Activated effector memory CD4-positive, alpha-beta T cell treated with anti-CD3 and anti-CD28 coated beads, Interleukin-2, amount 50 U/mL, for 16 hours (primary cell): Measurements from ENCODE around the gene MAPK14.
"Not testable (repeated sequence)": the region's sequence is repeated elsewhere in the genome, so short reads cannot be mapped to it uniquely, and the experiment has no call there.

Source experiments
- DNase-seq: peaks from one replicate; pipeline ENCODE4 v3.0.0-alpha.2; 2020

Gene MAPK14

DNA sequence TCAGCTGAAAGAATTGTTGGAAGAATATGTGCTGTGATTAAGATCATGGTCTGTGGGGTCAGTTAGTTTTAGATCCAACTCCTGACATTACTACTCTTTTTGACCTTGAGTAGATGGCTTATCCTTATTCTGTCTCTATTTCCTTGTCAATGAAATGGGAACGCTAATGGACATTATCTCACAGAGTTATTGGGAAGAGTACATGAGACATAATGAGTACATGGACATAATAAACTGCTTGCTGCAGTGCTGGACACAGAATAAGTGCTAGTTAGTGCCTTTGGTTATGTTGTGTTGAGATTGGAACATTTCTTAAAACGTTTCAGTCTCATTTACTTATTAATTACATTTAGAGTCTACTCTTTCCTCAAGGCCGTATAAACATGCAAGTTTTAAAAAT lies 42.6 kb downstream of the MAPK14 start:
- DNase-seq: no peak

DNA sequence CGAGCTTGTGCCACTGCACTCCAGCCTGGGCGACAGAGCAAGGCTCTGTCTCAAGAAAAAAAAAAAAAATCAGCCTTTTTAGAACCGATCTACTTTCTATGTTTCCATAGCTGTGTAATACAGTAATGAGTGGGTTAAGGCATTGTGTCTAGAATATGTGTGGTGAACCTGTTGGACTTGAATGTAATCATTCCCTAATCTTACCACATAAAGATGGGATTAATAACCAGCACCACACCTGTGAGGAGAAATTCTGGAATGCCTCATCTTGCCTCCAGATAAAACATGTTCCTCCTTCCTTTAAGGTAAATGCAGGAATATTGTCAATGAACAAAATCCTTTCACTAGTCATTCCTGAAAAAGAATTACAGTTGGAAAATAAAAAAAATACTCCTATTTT lies 43.7 kb downstream of the MAPK14 start:
- DNase-seq: no peak

DNA sequence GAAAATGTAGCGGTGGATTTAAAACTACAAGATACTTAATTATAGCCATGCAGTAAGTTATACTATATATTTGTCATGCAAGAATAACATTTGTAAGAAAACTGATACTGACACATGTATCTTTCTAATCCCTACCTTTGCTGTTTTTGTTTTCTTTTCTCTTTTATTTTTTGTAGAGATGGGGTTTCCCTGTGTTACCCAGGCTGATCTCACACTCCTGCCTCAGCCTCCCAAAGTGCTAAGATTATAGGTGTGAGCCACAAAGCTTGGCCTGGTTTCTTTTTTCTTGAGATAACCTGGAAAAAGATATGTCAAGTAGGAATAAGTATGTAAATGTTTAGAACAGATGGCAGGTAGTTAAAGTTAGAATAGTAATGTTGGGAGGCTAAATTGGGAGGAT lies 44.1 kb downstream of the MAPK14 start:
- DNase-seq: no peak

DNA sequence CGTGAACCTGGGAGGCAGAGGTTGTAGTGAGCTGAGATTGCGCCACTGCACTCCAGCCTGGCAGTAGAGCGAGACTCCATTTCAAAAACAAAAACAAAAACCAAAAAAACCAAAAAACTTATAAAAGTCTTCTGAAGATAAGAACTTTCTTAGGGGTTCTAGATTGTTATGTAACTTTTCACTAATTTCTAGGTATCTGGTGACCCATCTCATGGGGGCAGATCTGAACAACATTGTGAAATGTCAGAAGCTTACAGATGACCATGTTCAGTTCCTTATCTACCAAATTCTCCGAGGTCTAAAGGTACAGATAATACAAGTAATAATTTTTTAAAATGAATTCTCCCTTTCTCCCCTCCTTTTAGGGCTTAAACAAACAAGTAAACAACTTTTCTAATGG lies 45.1 kb downstream of the MAPK14 start:
- DNase-seq: no peak

DNA sequence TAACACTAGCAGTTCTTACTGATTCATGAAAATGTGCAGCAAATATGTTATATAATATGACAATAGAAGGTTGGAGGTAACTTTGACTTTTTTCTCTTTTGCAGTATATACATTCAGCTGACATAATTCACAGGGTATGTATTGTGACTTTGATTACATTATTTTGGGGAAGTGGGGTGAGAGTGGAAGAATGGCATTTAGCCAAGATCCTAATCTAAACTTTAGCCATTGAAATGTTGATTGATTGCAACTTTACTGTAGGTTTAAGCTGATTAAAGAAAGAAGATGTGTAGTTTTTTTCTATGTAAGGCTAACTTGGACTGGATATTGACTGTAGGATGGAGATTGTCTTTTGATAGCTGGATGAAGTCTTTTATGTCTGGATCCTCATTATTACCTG lies 46.0 kb downstream of the MAPK14 start:
- no peak for DNase-seq

DNA sequence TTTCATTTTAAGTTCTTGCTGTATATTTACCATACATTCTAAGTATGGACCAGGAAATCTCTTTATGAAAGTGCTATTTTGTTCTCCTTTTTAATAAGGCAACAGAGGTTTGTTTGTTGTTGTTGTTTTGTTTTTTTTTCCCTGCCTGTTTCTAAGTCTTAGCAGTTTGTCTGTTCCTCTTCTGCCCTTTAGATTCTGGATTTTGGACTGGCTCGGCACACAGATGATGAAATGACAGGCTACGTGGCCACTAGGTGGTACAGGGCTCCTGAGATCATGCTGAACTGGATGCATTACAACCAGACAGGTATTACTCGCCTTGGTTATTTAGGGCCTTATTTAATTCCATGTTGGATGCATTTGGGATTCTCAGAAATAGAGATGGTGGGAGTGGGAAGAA lies 48.0 kb downstream of the MAPK14 start:
- no peak for DNase-seq

DNA sequence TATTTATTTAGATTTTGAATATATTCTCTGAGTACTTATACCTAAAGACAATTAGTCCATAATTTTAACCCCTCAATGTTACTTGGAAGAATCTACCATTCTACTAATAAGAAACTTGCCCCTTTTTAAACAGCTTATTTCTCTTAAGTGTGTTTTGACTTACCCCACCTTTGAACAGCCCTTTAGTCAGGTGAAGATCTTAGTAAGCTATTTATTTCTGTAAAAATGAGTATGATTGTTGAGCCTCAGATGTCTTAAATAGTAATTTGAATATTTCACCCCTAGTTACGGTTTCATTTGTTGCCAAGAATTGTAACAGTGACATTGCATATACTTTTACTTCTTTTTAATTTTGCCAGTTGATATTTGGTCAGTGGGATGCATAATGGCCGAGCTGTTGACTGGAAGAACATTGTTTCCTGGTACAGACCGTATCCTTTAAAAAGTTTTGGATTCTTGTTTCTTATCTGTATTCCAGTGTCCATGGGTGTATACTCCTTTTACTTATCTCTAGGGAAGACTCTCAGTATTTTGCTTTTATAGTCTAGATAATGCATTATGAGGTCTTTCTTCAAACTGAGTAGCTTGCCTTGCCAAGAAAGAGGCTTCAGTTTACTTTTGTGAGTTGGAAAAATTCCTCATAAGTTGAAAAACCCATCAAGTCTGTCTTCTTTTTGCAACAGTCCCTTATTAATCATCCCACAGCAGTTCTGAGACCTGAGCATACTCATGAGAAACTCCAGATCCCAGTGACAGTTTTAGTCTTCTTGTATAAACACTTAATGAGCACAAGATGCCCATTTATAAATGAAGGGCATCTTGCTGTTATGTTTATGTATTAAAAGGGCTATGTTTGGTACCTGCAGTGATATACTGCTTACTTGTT lies 48.8 kb downstream of the MAPK14 start:
- no peak for DNase-seq

DNA sequence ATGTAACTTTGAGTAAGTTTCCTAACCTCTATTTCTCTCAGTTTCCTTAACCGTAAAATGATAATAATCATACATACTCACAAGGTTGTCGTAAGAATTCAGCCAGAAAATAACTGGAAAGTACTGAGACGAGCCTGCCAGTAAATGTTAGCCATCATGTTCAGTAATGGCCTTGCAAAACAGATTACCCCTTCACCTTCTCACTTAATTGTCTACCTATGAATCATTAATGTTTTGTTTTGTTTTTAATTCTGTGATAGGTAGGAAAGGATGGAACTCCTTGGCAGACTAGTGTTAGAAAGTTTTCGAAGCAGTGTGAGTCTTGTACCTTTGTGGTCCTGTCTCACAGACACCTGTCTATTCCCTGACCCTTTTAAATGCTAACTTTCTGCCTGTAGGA lies 50.6 kb downstream of the MAPK14 start:
- no peak for DNase-seq

DNA sequence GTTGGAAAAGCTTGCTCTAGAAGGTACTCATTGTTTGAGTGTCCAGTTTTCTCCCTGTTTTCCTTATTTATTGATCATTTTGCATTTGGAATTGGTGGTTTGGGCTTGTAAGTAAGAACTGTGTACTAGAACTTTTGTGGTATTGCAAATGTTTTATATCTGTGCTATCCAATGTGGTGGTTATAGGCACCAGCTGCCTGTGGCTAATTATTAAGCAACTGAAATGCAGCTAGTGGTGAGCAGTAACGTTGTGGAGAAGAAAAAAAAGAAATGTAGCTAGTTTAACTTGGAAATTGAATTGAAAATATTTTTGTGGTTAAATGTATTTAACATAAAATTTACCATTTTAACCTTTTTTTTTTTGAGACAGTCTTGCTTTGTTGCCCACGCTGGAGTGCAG lies 52.0 kb downstream of the MAPK14 start:
- no peak for DNase-seq

DNA sequence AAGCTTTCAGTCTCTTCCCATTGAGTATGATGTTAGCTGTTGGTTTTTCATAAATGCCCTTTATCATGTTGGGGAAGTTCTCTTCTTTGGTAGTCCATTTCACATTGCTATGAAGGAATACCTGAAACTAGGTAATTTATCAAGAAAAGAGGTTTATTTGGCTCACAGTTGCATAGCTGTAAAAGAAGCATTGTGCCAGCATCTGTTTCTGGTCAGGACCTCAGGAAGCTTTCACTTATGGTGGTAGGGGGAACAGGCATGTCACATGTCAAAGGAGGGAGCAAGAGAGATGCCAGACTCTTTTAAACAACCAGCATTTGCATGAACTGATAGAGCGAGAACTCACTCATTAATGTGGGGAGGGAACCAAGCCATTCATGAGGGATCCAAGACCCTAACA lies 54.7 kb downstream of the MAPK14 start:
- no peak for DNase-seq

DNA sequence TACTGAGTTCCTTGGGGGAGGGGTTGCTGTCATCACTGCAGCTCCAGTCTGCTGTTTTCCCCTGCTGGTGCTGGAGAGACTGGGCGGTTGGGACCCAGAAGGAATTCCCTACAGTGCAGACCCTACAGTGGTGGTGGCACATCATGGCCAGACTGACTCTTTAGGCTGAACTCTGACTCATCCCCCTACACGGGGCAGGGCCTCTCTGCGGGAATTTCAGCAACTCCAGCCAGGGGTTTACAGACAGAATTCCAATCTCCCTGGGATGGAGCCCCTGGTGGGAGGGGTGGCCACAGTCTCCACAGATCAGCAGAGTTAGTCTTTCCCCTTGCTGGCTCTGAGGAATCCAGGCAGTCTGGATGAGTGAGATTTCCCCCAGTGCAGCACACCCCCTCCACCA lies 55.8 kb downstream of the MAPK14 start:
- DNase-seq: no peak

DNA sequence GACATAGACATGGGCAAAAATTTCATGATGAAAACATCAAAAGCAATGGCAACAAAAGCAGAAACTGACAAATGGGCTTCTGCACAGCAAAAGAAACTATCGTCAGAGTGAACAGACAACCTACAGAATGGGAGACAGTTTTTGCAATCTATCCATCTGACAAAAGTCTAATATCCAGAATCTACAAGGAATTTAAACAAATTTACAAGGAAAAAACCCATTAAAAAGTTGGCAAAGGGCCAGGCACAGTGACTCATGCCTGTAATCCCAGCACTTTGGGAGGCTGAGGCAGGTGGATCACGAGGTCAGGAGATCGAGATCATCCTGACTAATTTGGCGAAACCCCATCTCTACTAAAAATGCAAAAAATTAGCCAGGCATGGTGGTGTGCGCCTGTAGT lies 60.6 kb downstream of the MAPK14 start:
- not testable (repeated sequence) for DNase-seq

DNA sequence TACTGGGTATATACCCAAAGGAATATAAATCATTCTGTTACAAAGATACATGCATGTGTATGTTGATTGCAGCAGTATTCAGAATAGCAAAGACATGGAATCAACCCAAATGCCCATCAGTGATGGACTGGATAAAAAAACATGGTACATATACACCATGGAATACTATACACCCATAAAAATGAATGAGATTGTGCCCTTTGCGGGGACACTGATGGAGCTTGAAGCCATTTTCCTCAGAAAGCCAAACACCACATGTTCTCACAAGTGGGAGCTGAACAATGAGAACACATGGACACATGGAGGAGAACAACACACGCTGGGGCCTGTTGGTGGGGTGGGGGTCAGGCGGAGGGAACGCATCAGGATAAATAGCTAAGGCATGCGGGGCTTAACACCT lies 61.4 kb downstream of the MAPK14 start:
- DNase-seq: no peak

DNA sequence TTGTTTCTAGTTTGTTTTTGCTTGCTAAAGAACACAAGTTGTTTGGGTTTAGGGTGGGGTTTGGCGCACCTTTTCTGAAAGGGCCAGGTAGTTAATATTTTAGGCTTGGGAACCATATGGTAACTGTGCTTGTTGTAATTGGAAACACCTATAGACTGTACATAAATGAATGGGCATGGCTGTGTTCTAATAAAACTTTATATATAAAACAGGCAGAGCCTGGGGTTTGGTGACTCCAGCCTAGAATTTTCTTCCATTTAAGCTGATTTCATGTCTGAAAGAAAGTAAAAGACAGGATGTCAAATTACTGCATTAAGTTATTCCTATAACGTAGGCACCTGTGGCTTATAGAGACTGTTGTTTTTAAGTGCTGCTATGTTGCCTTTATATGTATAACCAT lies 66.6 kb downstream of the MAPK14 start:
- no peak for DNase-seq

DNA sequence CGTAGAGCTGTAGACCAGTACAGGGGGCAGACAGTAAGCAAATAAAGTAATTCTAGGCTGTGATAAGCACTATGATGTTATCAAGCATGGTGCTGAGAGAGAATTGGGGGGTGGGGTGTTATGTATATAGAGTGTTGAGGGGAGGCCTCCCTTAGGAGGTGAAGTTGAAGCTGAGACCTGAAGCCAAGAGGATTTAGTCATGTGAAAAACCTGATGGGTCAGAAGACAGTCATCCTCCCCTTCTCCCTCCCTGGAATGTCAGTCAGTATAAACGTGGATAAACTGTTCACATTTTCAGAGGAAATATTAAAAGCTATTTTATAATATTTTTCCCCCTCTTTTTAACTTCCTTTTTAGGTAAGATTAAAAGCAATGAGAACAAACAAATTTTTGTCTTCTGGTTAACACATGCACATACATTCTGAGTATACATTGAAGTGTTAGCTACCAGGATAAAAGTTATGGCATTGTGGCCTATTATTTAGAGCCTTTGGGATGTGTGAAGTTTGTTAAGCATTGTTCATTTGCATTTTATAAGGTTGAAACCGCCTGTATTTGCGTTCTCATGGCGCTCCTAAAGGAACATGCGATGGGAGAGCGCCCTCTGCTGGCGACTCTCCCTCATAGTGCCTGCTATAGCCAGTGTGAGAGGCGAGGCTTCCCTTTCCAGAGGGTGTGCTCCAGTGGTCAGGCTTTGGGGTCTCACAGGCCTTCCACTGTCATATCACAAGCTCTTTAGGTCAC lies 67.3 kb downstream of the MAPK14 start:
- DNase-seq: peak; percentile 93

DNA sequence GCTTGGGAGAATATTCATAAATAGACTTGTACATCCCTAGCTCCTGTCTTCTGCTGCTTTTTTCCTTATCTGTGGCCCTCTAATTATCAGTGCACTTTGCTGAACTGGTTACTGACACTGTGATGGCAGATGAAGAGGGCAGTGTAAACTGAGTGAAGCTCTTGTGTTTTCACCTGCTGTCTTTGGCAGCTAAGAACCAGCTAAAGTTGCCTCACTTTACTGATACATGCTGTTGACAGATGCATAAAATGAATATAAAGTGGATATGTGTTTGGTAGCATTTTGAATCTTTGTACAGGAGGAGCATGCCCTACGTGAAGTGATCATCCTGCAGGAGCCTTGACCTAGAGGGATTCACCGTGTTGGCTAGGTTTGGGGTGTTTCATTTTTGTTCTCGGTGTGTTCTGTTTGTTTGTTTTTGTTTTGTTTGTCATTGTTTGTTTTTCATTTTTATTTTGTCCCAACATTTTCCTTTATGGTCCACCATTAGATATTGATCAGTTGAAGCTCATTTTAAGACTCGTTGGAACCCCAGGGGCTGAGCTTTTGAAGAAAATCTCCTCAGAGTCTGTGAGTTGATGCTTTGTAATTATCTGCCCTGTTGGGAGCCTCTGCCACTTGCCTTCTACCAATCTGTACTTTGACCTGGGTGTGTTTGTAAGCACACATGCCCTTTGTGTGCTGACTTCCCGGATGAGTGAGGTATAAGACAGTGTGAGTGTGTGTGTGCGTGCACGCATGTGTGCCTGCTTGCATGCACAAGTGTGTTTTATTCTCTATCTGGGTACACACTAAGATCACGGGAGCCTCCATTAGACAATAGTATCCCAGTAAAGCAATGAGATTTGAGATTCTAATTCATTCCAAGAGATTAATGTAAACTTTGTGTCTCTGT lies 68.1 kb downstream of the MAPK14 start:
- no peak for DNase-seq

DNA sequence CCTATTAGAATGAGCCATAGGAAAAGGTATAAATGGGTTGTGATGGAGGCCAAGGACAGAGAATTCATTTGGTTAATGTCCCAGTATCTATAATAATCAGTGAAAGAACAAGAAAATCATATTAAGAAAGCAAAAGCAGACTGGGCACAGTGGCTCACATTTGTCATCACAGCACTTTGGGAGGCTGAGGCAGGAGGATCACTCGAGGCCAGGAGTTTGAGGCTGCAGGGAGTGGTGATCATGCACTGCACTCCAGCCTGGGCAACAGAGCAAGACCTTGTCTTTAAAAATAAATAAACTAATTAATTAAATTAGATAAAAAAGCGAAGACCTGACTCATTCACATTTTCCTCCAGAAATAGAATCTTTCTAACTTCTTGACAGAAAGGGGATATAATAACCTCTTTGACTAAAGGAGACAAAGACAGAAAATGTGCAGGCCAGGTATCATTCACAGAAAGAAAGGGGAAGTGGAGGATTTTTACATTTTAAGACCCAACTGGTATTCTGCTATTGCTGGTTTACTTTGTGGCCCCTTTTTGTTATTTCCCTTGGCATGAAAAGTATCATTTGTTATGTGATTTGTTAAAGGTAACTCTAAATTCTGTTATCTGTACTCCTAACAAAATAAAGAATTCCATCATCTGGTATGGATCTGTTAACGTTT lies 70.8 kb downstream of the MAPK14 start:
- DNase-seq: no peak

DNA sequence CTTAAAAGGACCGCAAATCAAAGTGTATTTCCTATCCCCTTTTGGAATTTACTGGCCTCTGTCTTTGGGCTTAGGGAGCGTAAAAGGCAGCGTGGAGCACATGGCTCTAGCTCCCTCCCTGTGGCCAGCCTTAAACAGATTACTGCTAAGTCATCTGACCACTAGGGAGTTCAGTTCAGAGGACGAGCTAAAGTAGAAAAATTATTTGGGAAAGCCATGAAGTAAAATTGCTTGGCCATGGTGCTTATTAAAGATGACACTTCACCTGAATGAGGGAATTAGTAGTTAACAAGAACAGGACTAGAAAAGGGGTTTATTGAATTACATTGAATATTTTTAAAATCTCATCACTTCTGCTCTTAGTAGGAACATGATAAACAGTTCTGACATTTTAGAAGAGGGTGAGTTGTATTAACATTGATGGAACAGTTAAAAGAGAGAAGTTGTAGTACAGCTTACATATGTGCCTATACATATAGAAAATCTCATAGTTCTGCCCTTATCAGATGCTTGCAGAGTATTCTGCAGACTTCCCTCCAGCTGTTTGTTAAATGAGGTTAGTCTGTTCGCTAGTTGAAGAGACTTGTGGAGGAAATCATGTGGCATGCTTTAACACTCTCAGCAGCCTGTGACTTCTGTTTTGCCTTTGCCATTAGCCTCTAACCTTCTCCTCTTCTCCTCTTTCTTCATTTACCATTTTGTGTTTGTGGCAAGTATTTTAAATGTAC lies 71.5 kb downstream of the MAPK14 start:
- no peak for DNase-seq

DNA sequence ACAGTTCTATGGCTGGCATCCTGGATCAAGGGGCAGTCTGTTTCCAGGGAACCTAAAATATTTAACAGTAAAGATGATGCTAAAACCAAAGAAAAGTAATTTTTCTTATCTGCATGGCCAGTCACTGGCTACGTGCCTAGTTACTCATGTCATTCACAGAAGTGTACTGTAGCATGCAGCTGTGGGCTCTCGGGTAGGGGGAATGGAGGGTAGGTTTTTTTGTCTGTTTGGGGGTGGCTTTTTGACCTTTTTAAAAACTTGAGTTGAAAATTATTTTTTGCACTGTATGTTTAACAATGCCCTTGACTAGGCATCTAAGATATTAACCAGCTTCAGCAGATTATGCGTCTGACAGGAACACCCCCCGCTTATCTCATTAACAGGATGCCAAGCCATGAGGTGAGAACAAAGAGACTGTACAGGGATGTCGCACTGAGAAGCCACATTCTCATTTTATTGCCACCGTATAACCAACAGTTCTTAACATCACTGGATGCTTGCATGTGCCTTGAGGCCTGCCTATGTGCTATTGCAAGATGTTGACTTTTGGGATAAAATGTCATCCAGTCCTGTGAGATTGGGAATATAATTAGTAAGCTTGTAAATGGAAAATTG lies 72.4 kb downstream of the MAPK14 start:
- DNase-seq: no peak

DNA sequence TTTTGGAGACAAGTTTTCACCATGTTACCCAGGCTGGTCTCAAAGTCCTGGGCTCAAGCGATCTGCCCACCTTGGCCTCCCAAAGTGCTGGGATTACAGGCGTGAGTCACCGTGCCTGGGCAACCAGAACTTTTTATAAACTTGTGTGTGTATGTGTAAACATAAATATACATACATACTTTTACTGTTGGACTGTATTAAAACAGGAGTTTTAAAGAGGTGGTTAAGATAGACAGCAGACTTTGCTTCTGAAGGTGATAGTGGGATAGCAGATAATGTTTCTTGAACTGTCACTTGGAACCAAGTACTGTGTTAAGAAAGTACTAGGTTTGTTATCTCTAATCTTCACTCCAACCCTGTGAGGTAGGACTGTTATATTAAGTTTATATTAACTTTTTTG lies 74.1 kb downstream of the MAPK14 start:
- DNase-seq: no peak

DNA sequence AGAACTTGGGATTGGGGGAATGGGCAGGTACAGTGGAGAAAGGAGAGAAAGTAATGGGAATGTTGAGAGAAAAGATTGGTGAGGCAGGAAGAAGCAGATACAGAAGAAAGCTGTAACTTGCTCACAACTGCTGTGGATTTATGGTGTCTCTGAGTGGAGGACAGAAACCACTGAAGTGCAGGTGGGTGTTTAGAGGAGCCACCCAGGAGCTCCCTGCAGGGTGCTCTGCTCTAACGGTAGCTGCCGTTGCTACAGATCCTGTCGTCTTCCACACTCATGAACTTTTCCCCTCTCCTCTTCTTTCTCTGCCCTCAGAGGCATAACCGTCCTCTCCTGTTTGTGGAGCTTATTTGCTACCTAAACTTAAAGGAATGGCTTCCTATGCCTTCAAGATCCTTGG lies 75.2 kb downstream of the MAPK14 start:
- no peak for DNase-seq

DNA sequence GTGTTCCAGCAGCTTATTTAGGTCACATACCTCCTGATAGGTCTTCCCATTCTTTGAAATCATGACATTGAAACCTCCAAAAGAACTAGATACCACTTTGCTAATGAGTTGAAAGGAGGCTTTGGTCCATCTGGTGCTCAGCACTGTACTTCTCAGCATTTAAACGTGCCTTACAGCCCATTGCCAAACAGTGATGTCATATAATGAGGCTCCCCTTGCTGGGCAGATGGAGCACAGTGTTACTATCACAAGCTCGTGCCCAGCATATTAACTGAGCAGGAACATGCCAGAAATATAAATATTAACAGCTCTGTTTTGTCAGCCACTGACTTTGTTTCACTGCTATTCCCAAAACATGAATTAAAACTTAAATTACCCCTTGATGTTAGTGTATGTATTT lies 77.2 kb downstream of the MAPK14 start:
- DNase-seq: no peak
